BLaER1 (cell line): ENCODE results near the gene SLC22A17.

Experiments used
- H3K27ac ChIP-seq: shearing (Covaris generic); formaldehyde crosslinking; 2 replicates; pipeline ENCODE4 v1.8.1; 2022
- H3K27me3 ChIP-seq: shearing (Covaris generic); formaldehyde crosslinking; 2 replicates; pipeline ENCODE4 v1.8.1; 2022
- H3K36me3 ChIP-seq: shearing (Covaris generic); formaldehyde crosslinking; 2 replicates; pipeline ENCODE4 v1.8.1; 2022
- H3K4me1 ChIP-seq: shearing (Covaris generic); formaldehyde crosslinking; 2 replicates; pipeline ENCODE4 v1.8.1; 2022
- H3K4me2 ChIP-seq: shearing (Covaris generic); formaldehyde crosslinking; 2 replicates; pipeline ENCODE4 v1.8.1; 2022
- H3K4me3 ChIP-seq: shearing (Covaris generic); formaldehyde crosslinking; 2 replicates; pipeline ENCODE4 v1.8.1; 2022
- H3K9ac ChIP-seq: shearing (Covaris generic); formaldehyde crosslinking; 2 replicates; pipeline ENCODE4 v1.8.1; 2022
- H3K9me3 ChIP-seq: shearing (Covaris generic); formaldehyde crosslinking; 2 replicates; pipeline ENCODE4 v1.8.1; 2022
- H4K20me1 ChIP-seq: shearing (Covaris generic); formaldehyde crosslinking; 2 replicates; pipeline ENCODE4 v1.8.1; 2022
- Cebpa-rat ChIP-seq: shearing (Covaris generic); IDR thresholded peaks from 2 replicates; pipeline ENCODE4 v1.8.1; 2022

The SLC22A17 gene

GRCh38 chr14:23357261-23357660, 4.6 kb upstream of the SLC22A17 start:
- Histone ChIP-seq H3K4me2 (no peak overlapping the region), H3K9ac (no peak overlapping the region), H3K9me3 (peaks cover 2% of the 10 kb centered on the region), H3K4me3 (no peak overlapping the region), H3K27me3 (no peaks in the 10 kb centered on the region), H3K27ac (no peak overlapping the region), H4K20me1 (no peaks in the 10 kb centered on the region), H3K4me1 (0 out of 2 replicates have a peak, but pooled peaks cover 2% of the 10 kb centered on the region), H3K36me3 (no peaks in the 10 kb centered on the region)
- no peak for TF ChIP-seq Cebpa-rat

GRCh38 chr14:23356662-23357061, 4.0 kb upstream of the SLC22A17 start:
- Histone ChIP-seq H3K9me3 (peaks cover 8% of the 10 kb centered on the region), H3K27me3 (no peaks in the 10 kb centered on the region), H4K20me1 (no peaks in the 10 kb centered on the region), H3K4me1 (no peaks in the 10 kb centered on the region), H3K9ac (no peak overlapping the region), H3K36me3 (no peaks in the 10 kb centered on the region), H3K4me2 (no peak overlapping the region), H3K4me3 (no peak overlapping the region), H3K27ac (no peak overlapping the region)
- no peak for TF ChIP-seq Cebpa-rat

- H3K4me1 ChIP-seq, result no peaks in the 10 kb centered on the region
- no peaks in the 10 kb centered on the region for H3K27me3 ChIP-seq
Measured at GRCh38 chr14:23355871-23356435, 3.3 kb upstream of the SLC22A17 start.

GRCh38 chr14:23354990-23355389, 2.3 kb upstream of the SLC22A17 start:
- Histone ChIP-seq H3K27me3 (no peaks in the 10 kb centered on the region), H3K27ac (no peak overlapping the region)
- TF ChIP-seq Cebpa-rat, result no peak

More at GRCh38 chr14:23355871-23356435, 3.3 kb upstream of the SLC22A17 start:
- Histone ChIP-seq H3K27ac (no peak overlapping the region), H3K9me3 (peaks cover 9% of the 10 kb centered on the region), H3K4me3 (no peak overlapping the region), H3K4me2 (no peak overlapping the region), H4K20me1 (no peaks in the 10 kb centered on the region), H3K36me3 (no peaks in the 10 kb centered on the region), H3K9ac (no peak overlapping the region)
- no peak for TF ChIP-seq Cebpa-rat

GRCh38 chr14:23353433-23353780, 720 bp upstream of the SLC22A17 start:
- H3K4me2 ChIP-seq, result no peak overlapping the region

More at GRCh38 chr14:23354990-23355389, 2.3 kb upstream of the SLC22A17 start:
- H3K9me3 ChIP-seq, result peaks cover 9% of the 10 kb centered on the region
- H4K20me1 ChIP-seq, result no peaks in the 10 kb centered on the region
- no peaks in the 10 kb centered on the region for H3K36me3 ChIP-seq
- no peaks in the 10 kb centered on the region for H3K4me1 ChIP-seq
- no peak overlapping the region for H3K4me3 ChIP-seq
- no peak overlapping the region for H3K4me2 ChIP-seq
- no peak overlapping the region for H3K9ac ChIP-seq

GRCh38 chr14:23351681-23352505, 794 bp downstream of the SLC22A17 start:
- no peaks in the 10 kb centered on the region for H3K4me1 ChIP-seq
- H4K20me1 ChIP-seq, result no peaks in the 10 kb centered on the region
- no peak overlapping the region for H3K27ac ChIP-seq
- peaks cover 9% of the 10 kb centered on the region for H3K9me3 ChIP-seq
- H3K4me2 ChIP-seq, result no peak overlapping the region
- H3K36me3 ChIP-seq, result no peaks in the 10 kb centered on the region
- H3K4me3 ChIP-seq, result no peak overlapping the region
- no peak overlapping the region for H3K9ac ChIP-seq
- no peaks in the 10 kb centered on the region for H3K27me3 ChIP-seq
- no peak for TF ChIP-seq Cebpa-rat

More at GRCh38 chr14:23353433-23353780, 720 bp upstream of the SLC22A17 start:
- Histone ChIP-seq H4K20me1 (no peaks in the 10 kb centered on the region), H3K36me3 (no peaks in the 10 kb centered on the region), H3K4me1 (no peaks in the 10 kb centered on the region), H3K27me3 (no peaks in the 10 kb centered on the region), H3K9ac (no peak overlapping the region), H3K4me3 (no peak overlapping the region), H3K9me3 (peaks cover 9% of the 10 kb centered on the region), H3K27ac (no peak overlapping the region)
- no peak for TF ChIP-seq Cebpa-rat

- no peak for TF ChIP-seq Cebpa-rat
- Histone ChIP-seq H3K4me1 (no peaks in the 10 kb centered on the region), H3K9me3 (peaks cover 9% of the 10 kb centered on the region), H4K20me1 (no peaks in the 10 kb centered on the region), H3K4me2 (no peak overlapping the region), H3K27ac (no peak overlapping the region), H3K9ac (no peak overlapping the region), H3K4me3 (no peak overlapping the region), H3K36me3 (no peaks in the 10 kb centered on the region), H3K27me3 (no peaks in the 10 kb centered on the region)
Measured at GRCh38 chr14:23349156-23349845, 3.4 kb downstream of the SLC22A17 start.

- Histone ChIP-seq H3K4me2 (no peak overlapping the region), H3K4me1 (no peaks in the 10 kb centered on the region), H3K9ac (no peak overlapping the region), H3K27ac (no peak overlapping the region), H3K36me3 (no peaks in the 10 kb centered on the region), H3K27me3 (no peaks in the 10 kb centered on the region), H3K4me3 (no peak overlapping the region), H3K9me3 (peaks cover 9% of the 10 kb centered on the region), H4K20me1 (no peaks in the 10 kb centered on the region)
- TF ChIP-seq Cebpa-rat, result no peak
Measured at GRCh38 chr14:23348297-23348655, 4.4 kb downstream of the SLC22A17 start.

- no peak overlapping the region for H3K4me2 ChIP-seq
- no peaks in the 10 kb centered on the region for H3K4me1 ChIP-seq
- no peak overlapping the region for H3K4me3 ChIP-seq
- peaks cover 9% of the 10 kb centered on the region for H3K9me3 ChIP-seq
- no peaks in the 10 kb centered on the region for H3K36me3 ChIP-seq
- no peaks in the 10 kb centered on the region for H4K20me1 ChIP-seq
- TF ChIP-seq Cebpa-rat, result no peak
- H3K27ac ChIP-seq, result no peak overlapping the region
- no peaks in the 10 kb centered on the region for H3K27me3 ChIP-seq
- no peak overlapping the region for H3K9ac ChIP-seq
Measured at GRCh38 chr14:23347406-23348296, 5.0 kb downstream of the SLC22A17 start.
